ENCODE results near the gene MT1X. TPM values are rescaled to one million over a fixed set of nuclear protein-coding genes. Genes with fewer than 3 reads are reported as not detected.

Gene MT1X
- total and polyA plus RNA-seq, 2 of the 13 experiments (the other 11 are each of a cell fraction or from before 2014, with no cell fraction given): 19.7 to 288 TPM

- TF ChIP-seq, protein P1, sequence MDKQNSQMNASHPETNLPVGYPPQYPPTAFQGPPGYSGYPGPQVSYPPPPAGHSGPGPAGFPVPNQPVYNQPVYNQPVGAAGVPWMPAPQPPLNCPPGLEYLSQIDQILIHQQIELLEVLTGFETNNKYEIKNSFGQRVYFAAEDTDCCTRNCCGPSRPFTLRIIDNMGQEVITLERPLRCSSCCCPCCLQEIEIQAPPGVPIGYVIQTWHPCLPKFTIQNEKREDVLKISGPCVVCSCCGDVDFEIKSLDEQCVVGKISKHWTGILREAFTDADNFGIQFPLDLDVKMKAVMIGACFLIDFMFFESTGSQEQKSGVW (CRISPR knock-in tag; IDR thresholded peaks at IDR 0.05; ENCODE audit: borderline replicate concordance): no peak
- no peak for TF ChIP-seq HNRNPH1 (optimal IDR thresholded peaks at IDR 0.05; ENCODE audit: low read depth, low read length)
- 0 out of 2 replicates have a peak, but pooled peaks have one; percentile 37 for TF ChIP-seq ZNF333 (CRISPR knock-in tag; IDR thresholded peaks at IDR 0.05; ENCODE audit: borderline replicate concordance)
- 0 out of 2 replicates have a peak, but pooled peaks have one; percentile 45 for TF ChIP-seq TRAFD1 (CRISPR knock-in tag; IDR thresholded peaks at IDR 0.05; ENCODE audit: borderline replicate concordance)
- no peak for TF ChIP-seq ZNF572 (CRISPR knock-in tag; IDR thresholded peaks at IDR 0.05)
- no peak for TF ChIP-seq TOE1 (CRISPR knock-in tag; IDR thresholded peaks at IDR 0.05)
- no peak for TF ChIP-seq CENPT (CRISPR knock-in tag; IDR thresholded peaks at IDR 0.05; ENCODE audit: low read depth)
- peak; percentile 19; the same call in 1 of the 2 replicates for TF ChIP-seq HNF4G (IDR thresholded peaks at IDR 0.05; ENCODE audit: borderline replicate concordance, low read depth, low read length)
- 0 out of 2 replicates have a peak, but pooled peaks have one; percentile 43 for TF ChIP-seq HNF4G (CRISPR knock-in tag; IDR thresholded peaks at IDR 0.05; ENCODE audit: borderline replicate concordance, low read depth)
- 0 out of 2 replicates have a peak, but pooled peaks have one; percentile 9 for TF ChIP-seq PPARG (CRISPR knock-in tag; conservative IDR thresholded peaks at IDR 0.05)
- TF ChIP-seq THYN1 (CRISPR knock-in tag; IDR thresholded peaks at IDR 0.05; ENCODE audit: borderline replicate concordance, low read depth): no peak
- no peak for TF ChIP-seq RBM39 (IDR thresholded peaks at IDR 0.05; ENCODE audit: low read depth, low read length, poor library complexity, severe bottlenecking)
- TF ChIP-seq ZBTB38 (CRISPR knock-in tag; IDR thresholded peaks at IDR 0.05): peak; percentile 60
- 0 out of 2 replicates have a peak, but pooled peaks have one; percentile 16 for TF ChIP-seq ZNF124 (CRISPR knock-in tag; IDR thresholded peaks at IDR 0.05)
- TF ChIP-seq ZMYM3 (CRISPR knock-in tag; IDR thresholded peaks at IDR 0.05): 0 out of 2 replicates have a peak, but pooled peaks have one; percentile 16
- peak; percentile 69 for TF ChIP-seq RBFOX2 (IDR thresholded peaks at IDR 0.05; ENCODE audit: low read depth, low read length)
- TF ChIP-seq MTA3 (CRISPR knock-in tag; IDR thresholded peaks at IDR 0.05): no peak
- TF ChIP-seq CHD4 (IDR thresholded peaks at IDR 0.05; ENCODE audit: borderline replicate concordance, low read length): no peak
- no peak for TF ChIP-seq ZNF816 (CRISPR knock-in tag; IDR thresholded peaks at IDR 0.05; ENCODE audit: borderline replicate concordance)
- TF ChIP-seq PHB2 (IDR thresholded peaks at IDR 0.05; ENCODE audit: partially characterized antibody): no peak
- TF ChIP-seq MEF2D (CRISPR knock-in tag; IDR thresholded peaks at IDR 0.05): no peak
- TF ChIP-seq ELF3 (CRISPR knock-in tag; IDR thresholded peaks at IDR 0.05): no peak; the same call in 1 of the 2 replicates
- peak; percentile 55; the same call in 1 of the 2 replicates for TF ChIP-seq GABPB1 (CRISPR knock-in tag; IDR thresholded peaks at IDR 0.05)
- no peak for TF ChIP-seq ZNF180 (CRISPR knock-in tag; IDR thresholded peaks at IDR 0.05; ENCODE audit: borderline replicate concordance, low read depth)
- TF ChIP-seq SIN3B (IDR thresholded peaks at IDR 0.05; ENCODE audit: low read length): no peak
- TF ChIP-seq CEBPB (IDR thresholded peaks at IDR 0.05; ENCODE audit: borderline replicate concordance, low read depth, low read length): no peak
- no peak for TF ChIP-seq FOXK1 (CRISPR knock-in tag; IDR thresholded peaks at IDR 0.05; ENCODE audit: borderline replicate concordance, low read depth)
- no peak for TF ChIP-seq TMF1 (CRISPR knock-in tag; IDR thresholded peaks at IDR 0.05; ENCODE audit: low read depth)
Observed at GRCh38 chr16:56667581-56668571, 14.4 kb upstream of the MT1X start, which contains the start of gene MT1G (continued).

Measured in HepG2 (cell line).